BE2C (cell line): ENCODE measurements around the gene HTR2C.

ENCODE experiments used
- DNase-seq: peaks from one replicate; pipeline ENCODE4 v3.0.0-alpha.2; 2020
- H3K27me3 ChIP-seq: fragments of 250-450 bp; sonication (Bioruptor Pico); 2 replicates; pipeline ENCODE4 v1.5.1; 2020; ENCODE audit warnings: mild to moderate bottlenecking
- H3K36me3 ChIP-seq: fragments of 250-450 bp; sonication (Bioruptor Pico); 2 replicates; pipeline ENCODE4 v1.5.1; 2020; ENCODE audit warnings: mild to moderate bottlenecking
- H3K4me1 ChIP-seq: fragments of 250-450 bp; sonication (Bioruptor Pico); 2 replicates; pipeline ENCODE4 v1.5.1; 2020
- H3K4me3 ChIP-seq: 2 replicates; pipeline ENCODE4 v1.5.1; 2011; ENCODE audit warnings: low read depth, low read length
- H3K9me3 ChIP-seq: fragments of 250-450 bp; sonication (Bioruptor Pico); 2 replicates; pipeline ENCODE4 v1.5.1; 2020
- CTCF ChIP-seq: IDR thresholded peaks from 2 replicates; pipeline ENCODE4 v1.5.1; 2012; ENCODE audit warnings: mild to moderate bottlenecking, low read depth, low read length

Gene HTR2C

DNA sequence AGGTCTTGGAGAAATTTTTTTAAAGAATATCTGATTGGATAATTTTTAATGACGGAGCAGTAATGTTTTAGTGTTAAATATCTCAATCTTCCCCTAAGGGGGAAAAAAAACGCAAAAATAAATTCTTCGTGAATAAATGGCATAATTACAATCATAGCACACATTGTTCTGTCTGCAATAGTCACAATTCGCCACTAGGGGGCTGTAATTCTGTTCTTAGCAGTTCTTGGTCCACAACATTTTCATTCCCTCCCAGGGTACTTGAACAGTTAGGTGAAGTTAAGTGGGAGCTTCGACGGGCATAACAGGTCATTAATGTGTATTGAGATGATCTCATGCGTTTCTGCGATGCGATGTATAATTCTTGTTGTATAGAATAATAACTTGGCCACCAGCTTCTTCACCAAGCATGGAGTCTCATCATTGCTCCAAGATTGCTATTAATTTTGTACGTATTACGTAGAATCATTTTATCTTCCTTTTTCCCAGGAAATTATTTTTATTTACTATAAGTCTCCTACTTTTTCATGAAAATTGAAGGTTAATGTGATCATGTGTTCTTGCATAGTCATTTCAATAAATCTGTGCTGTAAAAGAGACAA, 27.2 kb downstream of the HTR2C start:
- Histone ChIP-seq H3K4me3 (no peak overlapping the region), H3K27me3 (no peaks in the 10 kb centered on the region), H3K36me3 (no peaks in the 10 kb centered on the region), H3K9me3 (no peaks in the 10 kb centered on the region), H3K4me1 (no peaks in the 10 kb centered on the region)
- TF ChIP-seq CTCF: peak; percentile 71
- DNase-seq: peak; percentile 35

- Histone ChIP-seq H3K27me3 (no peaks in the 10 kb centered on the region), H3K36me3 (no peaks in the 10 kb centered on the region), H3K4me3 (no peak overlapping the region), H3K4me1 (no peaks in the 10 kb centered on the region), H3K9me3 (no peaks in the 10 kb centered on the region)
- no peak for DNase-seq
- no peak for TF ChIP-seq CTCF
These were observed 31.9 kb downstream of the HTR2C start for GRCh38 chrX:114615765-114616164.

DNA sequence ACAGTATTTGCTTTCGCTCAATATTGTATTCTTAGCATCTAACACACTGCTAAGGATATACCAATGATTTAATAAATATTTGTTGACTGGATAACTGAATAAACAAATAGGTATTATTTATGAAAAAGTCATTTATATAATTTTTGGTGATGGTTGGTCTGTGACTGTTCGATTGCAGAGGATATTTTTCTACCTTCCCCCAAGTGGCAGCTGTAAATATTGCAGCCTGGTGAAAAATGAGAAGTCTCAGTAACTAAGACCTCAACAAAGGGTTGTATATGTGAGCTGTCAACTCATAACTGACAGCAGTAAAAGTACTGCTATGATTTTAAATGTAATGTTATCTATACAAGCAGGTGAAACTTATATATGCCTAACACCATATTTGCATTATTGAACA, 36.0 kb downstream of the HTR2C start:
- peak; percentile 50 for TF ChIP-seq CTCF
- DNase-seq: peak; percentile 3
- no peaks in the 10 kb centered on the region for H3K27me3 ChIP-seq
- no peaks in the 10 kb centered on the region for H3K4me1 ChIP-seq
- no peaks in the 10 kb centered on the region for H3K9me3 ChIP-seq
- no peak overlapping the region for H3K4me3 ChIP-seq
- no peaks in the 10 kb centered on the region for H3K36me3 ChIP-seq

GRCh38 chrX:114626323-114626722, 42.4 kb downstream of the HTR2C start:
- Histone ChIP-seq H3K4me1 (no peaks in the 10 kb centered on the region), H3K9me3 (no peaks in the 10 kb centered on the region), H3K27me3 (no peaks in the 10 kb centered on the region), H3K4me3 (no peak overlapping the region), H3K36me3 (no peaks in the 10 kb centered on the region)
- peak; percentile 52 for TF ChIP-seq CTCF
- peak; percentile 3 for DNase-seq

GRCh38 chrX:114635986-114636385, 52.1 kb downstream of the HTR2C start:
- Histone ChIP-seq H3K9me3 (no peaks in the 10 kb centered on the region), H3K4me3 (no peak overlapping the region), H3K27me3 (no peaks in the 10 kb centered on the region; the same call in 1 of the 2 replicates), H3K36me3 (no peaks in the 10 kb centered on the region), H3K4me1 (no peaks in the 10 kb centered on the region)
- no peak for TF ChIP-seq CTCF
- no peak for DNase-seq

GRCh38 chrX:114650351-114650750, 66.5 kb downstream of the HTR2C start:
- Histone ChIP-seq H3K4me1 (no peaks in the 10 kb centered on the region), H3K4me3 (no peak overlapping the region), H3K27me3 (no peaks in the 10 kb centered on the region), H3K9me3 (no peaks in the 10 kb centered on the region), H3K36me3 (no peaks in the 10 kb centered on the region)
- no peak for TF ChIP-seq CTCF
- no peak for DNase-seq
